ENCODE results near the gene EVA1B. TPM values are rescaled to one million over a fixed set of nuclear protein-coding genes. Genes with fewer than 3 reads are reported as not detected.
A peak's percentile ranks its signal among the peaks of the same experiment; 100 is the strongest.

Gene EVA1B
- total RNA-seq, 4 donors from 2014 or later, result 40.6 to 107 (median 52.4) TPM

GRCh38 chr1:36300526-36300925, 22.9 kb downstream of the EVA1B start:
- TF ChIP-seq CTCF (IDR thresholded peaks at IDR 0.05), result no peak
- ATAC-seq (ENCODE audit: low FRiP score), result peak; percentile 42
- DNase-seq (ENCODE audit: low spot score), result no peak

GRCh38 chr1:36298640-36299039, 24.8 kb downstream of the EVA1B start:
- TF ChIP-seq CTCF (IDR thresholded peaks at IDR 0.05), result no peak
- ATAC-seq (ENCODE audit: low FRiP score) (no peak), DNase-seq (ENCODE audit: low spot score) (no peak)

- TF ChIP-seq CTCF (IDR thresholded peaks at IDR 0.05), result no peak
- DNase-seq (ENCODE audit: low spot score), result no peak
- no peak for ATAC-seq (ENCODE audit: low FRiP score)
Measured at GRCh38 chr1:36297062-36297461, 26.4 kb downstream of the EVA1B start.

- ATAC-seq (ENCODE audit: low FRiP score) (no peak), DNase-seq (ENCODE audit: low spot score) (no peak)
- TF ChIP-seq CTCF (IDR thresholded peaks at IDR 0.05), result no peak
Measured at GRCh38 chr1:36295390-36295789, 28.1 kb downstream of the EVA1B start.

GRCh38 chr1:36287595-36287994, 35.9 kb downstream of the EVA1B start:
- TF ChIP-seq CTCF (IDR thresholded peaks at IDR 0.05), result no peak
- ATAC-seq (ENCODE audit: low FRiP score), result no peak
- no peak for DNase-seq (ENCODE audit: low spot score)

- no peak for ATAC-seq (ENCODE audit: low FRiP score)
- no peak for DNase-seq (ENCODE audit: low spot score)
- TF ChIP-seq CTCF (IDR thresholded peaks at IDR 0.05), result no peak
Measured at GRCh38 chr1:36286802-36287201, 36.6 kb downstream of the EVA1B start.

- ATAC-seq (ENCODE audit: low FRiP score) (peak; percentile 67), DNase-seq (ENCODE audit: low spot score) (peak; percentile 49)
- no peak for TF ChIP-seq CTCF (IDR thresholded peaks at IDR 0.05)
Measured at GRCh38 chr1:36285443-36286101, 37.9 kb downstream of the EVA1B start.
